Measurements from ENCODE around the gene SHC2.
"Not testable (repeated sequence)": the region's sequence is repeated elsewhere in the genome, so short reads cannot be mapped to it uniquely, and the experiment has no call there.

The SHC2 gene

GRCh38 chr19:492091-492531, 31.3 kb upstream of the SHC2 start:
- no peak for DNase-seq (ENCODE audit: low spot score)

- DNase-seq (ENCODE audit: low spot score): no peak
Measured at GRCh38 chr19:491146-491741, 30.4 kb upstream of the SHC2 start.

- peak; percentile 50 for DNase-seq (ENCODE audit: low spot score)
Measured at GRCh38 chr19:489418-490196, 28.8 kb upstream of the SHC2 start.

- DNase-seq (ENCODE audit: low spot score): peak; percentile 93
Measured at GRCh38 chr19:488505-489417, 27.9 kb upstream of the SHC2 start.

- DNase-seq (ENCODE audit: low spot score): peak; percentile 96
Measured at GRCh38 chr19:485583-486236, 24.9 kb upstream of the SHC2 start.

GRCh38 chr19:485077-485476, 24.2 kb upstream of the SHC2 start:
- no peak for DNase-seq (ENCODE audit: low spot score)

- DNase-seq (ENCODE audit: low spot score): no peak
Measured at GRCh38 chr19:484494-484893, 23.7 kb upstream of the SHC2 start.

- DNase-seq (ENCODE audit: low spot score): no peak
Measured at GRCh38 chr19:483332-484072, 22.7 kb upstream of the SHC2 start.

GRCh38 chr19:482186-483041, 21.6 kb upstream of the SHC2 start:
- DNase-seq (ENCODE audit: low spot score): no peak

GRCh38 chr19:481100-481499, 20.3 kb upstream of the SHC2 start:
- DNase-seq (ENCODE audit: low spot score): not testable (repeated sequence)

GRCh38 chr19:480016-480855, 19.4 kb upstream of the SHC2 start:
- DNase-seq (ENCODE audit: low spot score): peak; percentile 72

GRCh38 chr19:478976-479375, 18.1 kb upstream of the SHC2 start:
- no peak for DNase-seq (ENCODE audit: low spot score)

GRCh38 chr19:478236-478903, 17.5 kb upstream of the SHC2 start:
- no peak for DNase-seq (ENCODE audit: low spot score)

- DNase-seq (ENCODE audit: low spot score): no peak
Measured at GRCh38 chr19:475360-475759, 14.5 kb upstream of the SHC2 start.

GRCh38 chr19:474126-475078, 13.6 kb upstream of the SHC2 start:
- no peak for DNase-seq (ENCODE audit: low spot score)

GRCh38 chr19:472005-472858, 11.4 kb upstream of the SHC2 start:
- no peak for DNase-seq (ENCODE audit: low spot score)

GRCh38 chr19:470701-471100, 9.9 kb upstream of the SHC2 start:
- no peak for DNase-seq (ENCODE audit: low spot score)

Measured in globus pallidus (tissue), 1 donor.